ENCODE measurements around the gene ADAMTS8. TPM values are rescaled to one million over a fixed set of nuclear protein-coding genes. Genes with fewer than 3 reads are reported as not detected.

The ADAMTS8 gene
- total RNA-seq, 3 donors from 2014 or later, result 0.08 TPM; not detected in 2

GRCh38 chr11:130436171-130436570 is 7.8 kb upstream of the ADAMTS8 start:
- ATAC-seq (no peak), DNase-seq (no peak)
- H3K4me1 Mint-ChIP-seq (ENCODE audit: low read depth), result peaks cover 14% of the 10 kb centered on the region
- H3K4me3 Mint-ChIP-seq, result no peak overlapping the region
- no peaks in the 10 kb centered on the region for H3K36me3 Mint-ChIP-seq (ENCODE audit: insufficient read depth)
- H3K9me3 Mint-ChIP-seq, result no peaks in the 10 kb centered on the region
- H3K27me3 Mint-ChIP-seq (ENCODE audit: low read depth), result peaks cover 5% of the 10 kb centered on the region

GRCh38 chr11:130435671-130436070 is 7.3 kb upstream of the ADAMTS8 start:
- DNase-seq, result no peak
- Mint-ChIP-seq H3K36me3 (ENCODE audit: insufficient read depth) (no peaks in the 10 kb centered on the region), H3K4me1 (ENCODE audit: low read depth) (peaks cover 14% of the 10 kb centered on the region)

GRCh38 chr11:130434521-130435223 is 6.3 kb upstream of the ADAMTS8 start:
- Mint-ChIP-seq H3K4me3 (no peak overlapping the region), H3K4me1 (ENCODE audit: low read depth) (peaks cover 14% of the 10 kb centered on the region), H3K36me3 (ENCODE audit: insufficient read depth) (no peaks in the 10 kb centered on the region), H3K27me3 (ENCODE audit: low read depth) (peaks cover 17% of the 10 kb centered on the region), H3K9me3 (no peaks in the 10 kb centered on the region)
- ATAC-seq (peak; percentile 87 to 90), DNase-seq (peak; percentile 55)

More at GRCh38 chr11:130435671-130436070, 7.3 kb upstream of the ADAMTS8 start:
- Mint-ChIP-seq H3K9me3 (no peaks in the 10 kb centered on the region), H3K4me3 (no peak overlapping the region), H3K27me3 (ENCODE audit: low read depth) (peaks cover 9% of the 10 kb centered on the region)
- no peak for ATAC-seq

GRCh38 chr11:130433357-130433756 is 4.9 kb upstream of the ADAMTS8 start:
- no peaks in the 10 kb centered on the region for H3K36me3 Mint-ChIP-seq (ENCODE audit: insufficient read depth)
- H3K27me3 Mint-ChIP-seq (ENCODE audit: low read depth), result peaks cover 30% of the 10 kb centered on the region
- H3K4me3 Mint-ChIP-seq, result no peak overlapping the region
- peaks cover 12% of the 10 kb centered on the region for H3K4me1 Mint-ChIP-seq (ENCODE audit: low read depth)
- no peak for ATAC-seq
- no peak for DNase-seq
- no peaks in the 10 kb centered on the region for H3K9me3 Mint-ChIP-seq

- no peak for ATAC-seq
- no peaks in the 10 kb centered on the region for H3K36me3 Mint-ChIP-seq (ENCODE audit: insufficient read depth)
- H3K27me3 Mint-ChIP-seq (ENCODE audit: low read depth), result peaks cover 36% of the 10 kb centered on the region
- H3K9me3 Mint-ChIP-seq, result no peaks in the 10 kb centered on the region
- H3K4me3 Mint-ChIP-seq, result no peak overlapping the region
- peaks cover 14% of the 10 kb centered on the region for H3K4me1 Mint-ChIP-seq (ENCODE audit: low read depth)
- DNase-seq, result no peak
Measured at GRCh38 chr11:130431801-130432200, 3.4 kb upstream of the ADAMTS8 start.

- peak; percentile 39 to 52 for ATAC-seq
- Mint-ChIP-seq H3K4me3 (no peak overlapping the region), H3K9me3 (no peaks in the 10 kb centered on the region), H3K36me3 (ENCODE audit: insufficient read depth) (no peaks in the 10 kb centered on the region), H3K4me1 (ENCODE audit: low read depth) (peaks cover 14% of the 10 kb centered on the region), H3K27me3 (ENCODE audit: low read depth) (peaks cover 41% of the 10 kb centered on the region)
- peak; percentile 56 for DNase-seq
Measured at GRCh38 chr11:130431331-130431773, 2.9 kb upstream of the ADAMTS8 start.

- H3K27me3 Mint-ChIP-seq (ENCODE audit: low read depth), result peaks cover 52% of the 10 kb centered on the region
- H3K4me1 Mint-ChIP-seq (ENCODE audit: low read depth), result peaks cover 14% of the 10 kb centered on the region
- H3K9me3 Mint-ChIP-seq, result no peaks in the 10 kb centered on the region
- DNase-seq (no peak), ATAC-seq (no peak)
- H3K36me3 Mint-ChIP-seq (ENCODE audit: insufficient read depth), result no peaks in the 10 kb centered on the region
- H3K4me3 Mint-ChIP-seq, result no peak overlapping the region
Measured at GRCh38 chr11:130429983-130430382, 1.6 kb upstream of the ADAMTS8 start.

- H3K4me3 Mint-ChIP-seq, result peak overlapping the region; percentile 48
- no peaks in the 10 kb centered on the region for H3K36me3 Mint-ChIP-seq (ENCODE audit: insufficient read depth)
- H3K4me1 Mint-ChIP-seq (ENCODE audit: low read depth), result peaks cover 14% of the 10 kb centered on the region
Measured at GRCh38 chr11:130429120-130429681, 792 bp upstream of the ADAMTS8 start.

GRCh38 chr11:130427581-130428315 is 661 bp downstream of the ADAMTS8 start:
- no peak overlapping the region for H3K4me3 Mint-ChIP-seq

More at GRCh38 chr11:130429120-130429681, 792 bp upstream of the ADAMTS8 start:
- H3K27me3 Mint-ChIP-seq (ENCODE audit: low read depth), result peaks cover 60% of the 10 kb centered on the region
- no peak for ATAC-seq
- no peaks in the 10 kb centered on the region for H3K9me3 Mint-ChIP-seq
- no peak for DNase-seq

GRCh38 chr11:130426837-130427341 is 1.5 kb downstream of the ADAMTS8 start:
- H3K4me1 Mint-ChIP-seq (ENCODE audit: low read depth), result peaks cover 14% of the 10 kb centered on the region

More at GRCh38 chr11:130427581-130428315, 661 bp downstream of the ADAMTS8 start:
- DNase-seq (no peak), ATAC-seq (peak; percentile 23 to 32)
- Mint-ChIP-seq H3K9me3 (no peaks in the 10 kb centered on the region), H3K4me1 (ENCODE audit: low read depth) (peaks cover 14% of the 10 kb centered on the region), H3K27me3 (ENCODE audit: low read depth) (peaks cover 62% of the 10 kb centered on the region), H3K36me3 (ENCODE audit: insufficient read depth) (no peaks in the 10 kb centered on the region)

GRCh38 chr11:130426223-130426836 is 2.1 kb downstream of the ADAMTS8 start:
- Mint-ChIP-seq H3K4me1 (ENCODE audit: low read depth) (peaks cover 14% of the 10 kb centered on the region), H3K4me3 (no peak overlapping the region), H3K9me3 (no peaks in the 10 kb centered on the region), H3K27me3 (ENCODE audit: low read depth) (peaks cover 62% of the 10 kb centered on the region), H3K36me3 (ENCODE audit: insufficient read depth) (no peaks in the 10 kb centered on the region)
- ATAC-seq, result no peak
- DNase-seq, result no peak

More at GRCh38 chr11:130426837-130427341, 1.5 kb downstream of the ADAMTS8 start:
- H3K4me3 Mint-ChIP-seq, result peak overlapping the region; percentile 12
- peaks cover 62% of the 10 kb centered on the region for H3K27me3 Mint-ChIP-seq (ENCODE audit: low read depth)
- no peak for ATAC-seq
- H3K9me3 Mint-ChIP-seq, result no peaks in the 10 kb centered on the region
- DNase-seq, result no peak
- no peaks in the 10 kb centered on the region for H3K36me3 Mint-ChIP-seq (ENCODE audit: insufficient read depth)

- ATAC-seq, result no peak
- H3K27me3 Mint-ChIP-seq (ENCODE audit: low read depth), result peaks cover 54% of the 10 kb centered on the region
- no peak overlapping the region for H3K4me3 Mint-ChIP-seq
- H3K36me3 Mint-ChIP-seq (ENCODE audit: insufficient read depth), result no peaks in the 10 kb centered on the region
- peaks cover 14% of the 10 kb centered on the region for H3K4me1 Mint-ChIP-seq (ENCODE audit: low read depth)
- no peaks in the 10 kb centered on the region for H3K9me3 Mint-ChIP-seq
- DNase-seq, result no peak
Measured at GRCh38 chr11:130425156-130425555, 3.3 kb downstream of the ADAMTS8 start.

- no peak for DNase-seq
- peaks cover 14% of the 10 kb centered on the region for H3K4me1 Mint-ChIP-seq (ENCODE audit: low read depth)
- no peak overlapping the region for H3K4me3 Mint-ChIP-seq
- peaks cover 50% of the 10 kb centered on the region for H3K27me3 Mint-ChIP-seq (ENCODE audit: low read depth)
- ATAC-seq, result no peak
- H3K9me3 Mint-ChIP-seq, result no peaks in the 10 kb centered on the region
- no peaks in the 10 kb centered on the region for H3K36me3 Mint-ChIP-seq (ENCODE audit: insufficient read depth)
Measured at GRCh38 chr11:130424613-130425140, 3.7 kb downstream of the ADAMTS8 start.
